NOMO-1 (cell line): ENCODE measurements around the gene DMTF1.
"Not testable (repeated sequence)": the region's sequence is repeated elsewhere in the genome, so short reads cannot be mapped to it uniquely, and the experiment has no call there.

Experiments
- DNase-seq, 2 experiments: peaks; one replicate each; lab custom pipeline; 2025; ENCODE audit not compliant: unreplicated experiment in 2 of 2; lab: John Stamatoyannopoulos, UW

Gene DMTF1

GRCh38 chr7:87152112-87152896 lies at the start of gene DMTF1:
DMTF1 (plus strand) TSS chr7:87152453; CDS start chr7:87164942, 12,489 bp downstream.
- DNase-seq: peak; percentile 100

- no peak for DNase-seq
Observed at GRCh38 chr7:87105401-87105800, 46.9 kb upstream of the DMTF1 start.

GRCh38 chr7:87106974-87107612 lies 45.2 kb upstream of the DMTF1 start:
- no peak for DNase-seq

- DNase-seq: no peak
Observed at GRCh38 chr7:87107949-87108776, 44.1 kb upstream of the DMTF1 start.

- no peak for DNase-seq
Observed at GRCh38 chr7:87110778-87111177, 41.5 kb upstream of the DMTF1 start.

GRCh38 chr7:87111877-87112276 lies 40.4 kb upstream of the DMTF1 start:
- DNase-seq: no peak

GRCh38 chr7:87113077-87113476 lies 39.2 kb upstream of the DMTF1 start:
- DNase-seq: no peak

GRCh38 chr7:87113904-87114303 lies 38.3 kb upstream of the DMTF1 start:
- not testable (repeated sequence) for DNase-seq

GRCh38 chr7:87115772-87116171 lies 36.5 kb upstream of the DMTF1 start:
- not testable (repeated sequence) for DNase-seq

- no peak for DNase-seq
Observed at GRCh38 chr7:87116315-87116714, 35.9 kb upstream of the DMTF1 start.

GRCh38 chr7:87119581-87119980 lies 32.7 kb upstream of the DMTF1 start:
- DNase-seq: no peak

- no peak for DNase-seq
Observed at GRCh38 chr7:87123105-87123504, 29.1 kb upstream of the DMTF1 start.

GRCh38 chr7:87127019-87127418 lies 25.2 kb upstream of the DMTF1 start:
- no peak for DNase-seq

- DNase-seq: no peak
Observed at GRCh38 chr7:87128861-87129267, 23.4 kb upstream of the DMTF1 start.

- no peak for DNase-seq
Observed at GRCh38 chr7:87129332-87129731, 22.9 kb upstream of the DMTF1 start.

- DNase-seq: no peak
Observed at GRCh38 chr7:87129848-87130247, 22.4 kb upstream of the DMTF1 start.

GRCh38 chr7:87131771-87132170 lies 20.5 kb upstream of the DMTF1 start:
- no peak for DNase-seq

GRCh38 chr7:87137271-87137670 lies 15.0 kb upstream of the DMTF1 start:
- no peak for DNase-seq

- DNase-seq: no peak
Observed at GRCh38 chr7:87139514-87139913, 12.7 kb upstream of the DMTF1 start.

GRCh38 chr7:87140271-87140748 lies 11.9 kb upstream of the DMTF1 start:
- no peak for DNase-seq

GRCh38 chr7:87144173-87144657 lies 8.0 kb upstream of the DMTF1 start:
- peak; percentile 16 to 53 for DNase-seq
